SK-MEL-5 (cell line): Measurements from ENCODE around the gene UBE3B. TPM values are rescaled to one million over a fixed set of nuclear protein-coding genes. Genes with fewer than 3 reads are reported as not detected.

ENCODE experiments used
- DNase-seq: peaks from one replicate; pipeline ENCODE4 v3.0.0-alpha.2; 2016; ENCODE audit warnings: low read depth, low spot score
- in situ Hi-C: cut with HindIII; loops from 2 replicates; pipeline ENCODE4 v1.10.0; 2016; ENCODE audit warnings: low sequenced_read_pairs, high pct_unique_total_duplicates, low pct_unique_long_range_greater_than_20kb
- total RNA-seq: library from RNA; depleted of rRNA; stranded (reverse); fragments of >200 nt; shearing (Covaris generic); gene quantifications from 2 replicates; pipeline ENCODE4 v1.2.3, GENCODE V29; 2014

UBE3B gene
- total RNA-seq, 1 experiment from 2014 or later = 20.5 TPM

GRCh38 chr12:109446869-109447268, 30.6 kb upstream of the UBE3B start:
- in situ Hi-C loops = no loop called here
- no peak for DNase-seq

- no peak for DNase-seq
- in situ Hi-C loops = no loop called here
Measured at GRCh38 chr12:109447482-109447881, 30.0 kb upstream of the UBE3B start.

- DNase-seq = no peak
- in situ Hi-C loops = no loop called here
Measured at GRCh38 chr12:109448272-109448671, 29.2 kb upstream of the UBE3B start.

GRCh38 chr12:109448707-109449390, 28.6 kb upstream of the UBE3B start:
- in situ Hi-C loops = no loop called here
- no peak for DNase-seq

GRCh38 chr12:109449845-109450532, 27.4 kb upstream of the UBE3B start:
- in situ Hi-C loops = no loop called here
- DNase-seq = no peak

GRCh38 chr12:109450980-109451379, 26.5 kb upstream of the UBE3B start:
- in situ Hi-C loops = no loop called here
- DNase-seq = no peak

GRCh38 chr12:109451400-109451799, 26.0 kb upstream of the UBE3B start:
- in situ Hi-C loops = no loop called here
- no peak for DNase-seq

GRCh38 chr12:109452489-109452888, 24.9 kb upstream of the UBE3B start:
- in situ Hi-C loops = no loop called here
- DNase-seq = no peak

- in situ Hi-C loops = no loop called here
- no peak for DNase-seq
Measured at GRCh38 chr12:109455706-109456105, 21.7 kb upstream of the UBE3B start.

- in situ Hi-C loops = no loop called here
- no peak for DNase-seq
Measured at GRCh38 chr12:109458086-109458485, 19.3 kb upstream of the UBE3B start.

- no peak for DNase-seq
- in situ Hi-C loops = no loop called here
Measured at GRCh38 chr12:109458771-109459208, 18.6 kb upstream of the UBE3B start.

GRCh38 chr12:109459247-109459646, 18.2 kb upstream of the UBE3B start:
- DNase-seq = no peak

GRCh38 chr12:109460538-109460937, 16.9 kb upstream of the UBE3B start:
- in situ Hi-C loops = no loop called here
- no peak for DNase-seq

More at GRCh38 chr12:109459247-109459646, 18.2 kb upstream of the UBE3B start:
- in situ Hi-C loops = no loop called here

GRCh38 chr12:109461049-109461845, 16.2 kb upstream of the UBE3B start:
- in situ Hi-C loops = no loop called here
- DNase-seq = no peak

GRCh38 chr12:109461846-109462756, 15.3 kb upstream of the UBE3B start:
- in situ Hi-C loops = no loop called here
- DNase-seq = peak; percentile 37

- in situ Hi-C loops = no loop called here
Measured at GRCh38 chr12:109462868-109463692, 14.4 kb upstream of the UBE3B start.

GRCh38 chr12:109463756-109464155, 13.7 kb upstream of the UBE3B start:
- DNase-seq = no peak
- in situ Hi-C loops = no loop called here

More at GRCh38 chr12:109462868-109463692, 14.4 kb upstream of the UBE3B start:
- DNase-seq = peak; percentile 83
